GM23338 (cell line): ENCODE measurements around the gene C4orf36.

Source experiments
- CTCF ChIP-seq, 2 experiments: fragments of 200-600 bp in 1 of 2; sonication (generic) in 1 of 2; conservative IDR thresholded peaks; 2 replicates each; pipeline versions ENCODE4 v1.5.1 to v1.6.1; 2016 to 2017; ENCODE audit warnings: antibody characterized with exemption in 2 of 2, low read depth in 2 of 2, mild to moderate bottlenecking in 2 of 2, moderate library complexity in 1 of 2
- ETS1 ChIP-seq: IDR thresholded peaks from 2 replicates; pipeline ENCODE4 v1.6.1; 2016; ENCODE audit warnings: antibody characterized with exemption
- EZH2 ChIP-seq: fragments of 200-600 bp; sonication (generic); IDR thresholded peaks from one replicate; pipeline ENCODE4 v1.8.0; 2017; ENCODE audit warnings: antibody characterized with exemption, mild to moderate bottlenecking, low read depth; ENCODE audit not compliant: unreplicated experiment
- NANOG ChIP-seq: IDR thresholded peaks from 2 replicates; pipeline ENCODE4 v1.6.1; 2016; ENCODE audit warnings: antibody characterized with exemption, borderline replicate concordance
- POLR2AphosphoS5 ChIP-seq: IDR thresholded peaks from 2 replicates; pipeline ENCODE4 v1.6.1; 2016; ENCODE audit warnings: antibody characterized with exemption, low read depth

- no peak for TF ChIP-seq NANOG
- no peak for TF ChIP-seq ETS1
- TF ChIP-seq CTCF (conservative IDR thresholded peaks at IDR 0.05; ENCODE audit: low read depth in 2 of 2), result no peak
- TF ChIP-seq EZH2, result no peak
- TF ChIP-seq POLR2AphosphoS5, result no peak
Observed at GRCh38 chr4:86848136-86848535, 44.1 kb downstream of the C4orf36 start.
